ENCODE data around the gene TRAPPC3. TPM values are rescaled to one million over a fixed set of nuclear protein-coding genes. Genes with fewer than 3 reads are reported as not detected.

Gene TRAPPC3
- total RNA-seq, 1 experiment from 2014 or later, result 119 TPM

GRCh38 chr1:36093226-36093625 is 56.1 kb downstream of the TRAPPC3 start:
- no peak overlapping the region for H3K4me2 ChIP-seq (ENCODE audit: low read length)
- POLR2A ChIA-PET (ENCODE audit: unreplicated experiment), result no interaction called here
- H3K9me3 ChIP-seq (ENCODE audit: low read length), result no peaks in the 10 kb centered on the region
- CTCF ChIA-PET, result no interaction called here
- TF ChIP-seq EZH2phosphoT487 (IDR thresholded peaks at IDR 0.05; ENCODE audit: borderline replicate concordance, low read length) (no peak), EZH2 (IDR thresholded peaks at IDR 0.05; ENCODE audit: low read length, unreplicated experiment) (no peak), CTCF (conservative IDR thresholded peaks at IDR 0.05; ENCODE audit: low read depth, low read length) (no peak)
- H2AFZ ChIP-seq (ENCODE audit: low read length), result no peak overlapping the region
- ATAC-seq, result no peak
- H3K9me2 ChIP-seq (replicated peaks; ENCODE audit: low read length), result no peaks in the 10 kb centered on the region
- no TSS peak for BruUV-seq (replicated peaks)
- intact Hi-C loops (cut with micrococcal nuclease), result no loop called here
- no peaks in the 10 kb centered on the region for H3K27me3 ChIP-seq (ENCODE audit: low read length)
- no peak for DNase-seq
- H3K4me1 ChIP-seq (ENCODE audit: insufficient read depth, low read length), result peaks cover 12% of the 10 kb centered on the region; the same call in 1 of the 2 replicates
- peaks cover 28% of the 10 kb centered on the region for H3K79me2 ChIP-seq (ENCODE audit: low read length)
- no peak overlapping the region for H3K27ac ChIP-seq (ENCODE audit: low read length)
- peaks cover 33% of the 10 kb centered on the region; the same call in 1 of the 2 replicates for H3K36me3 ChIP-seq (ENCODE audit: low read depth, low read length)
- no peaks in the 10 kb centered on the region for H4K20me1 ChIP-seq (ENCODE audit: low read length)
- no peak overlapping the region for H3K9ac ChIP-seq (ENCODE audit: low read length)
- H3K4me3 ChIP-seq (ENCODE audit: low read length), result no peak overlapping the region
- H3F3A ChIP-seq (ENCODE audit: low read length, unreplicated experiment), result no peaks in the 10 kb centered on the region

- ChIA-PET CTCF (no interaction called here), POLR2A (ENCODE audit: unreplicated experiment) (no interaction called here)
- no peaks in the 10 kb centered on the region for H3K9me2 ChIP-seq (replicated peaks; ENCODE audit: low read length)
- no peaks in the 10 kb centered on the region for H4K20me1 ChIP-seq (ENCODE audit: low read length)
- no peak overlapping the region for H2AFZ ChIP-seq (ENCODE audit: low read length)
- DNase-seq (no peak), ATAC-seq (no peak)
- peaks cover 13% of the 10 kb centered on the region; the same call in 1 of the 2 replicates for H3K4me1 ChIP-seq (ENCODE audit: insufficient read depth, low read length)
- no peak overlapping the region for H3K9ac ChIP-seq (ENCODE audit: low read length)
- no peak overlapping the region for H3K27ac ChIP-seq (ENCODE audit: low read length)
- no peak for TF ChIP-seq EZH2phosphoT487 (IDR thresholded peaks at IDR 0.05; ENCODE audit: borderline replicate concordance, low read length)
- no peak for TF ChIP-seq EZH2 (IDR thresholded peaks at IDR 0.05; ENCODE audit: low read length, unreplicated experiment)
- TF ChIP-seq CTCF (conservative IDR thresholded peaks at IDR 0.05; ENCODE audit: low read depth, low read length), result no peak
- peaks cover 28% of the 10 kb centered on the region for H3K79me2 ChIP-seq (ENCODE audit: low read length)
- no peaks in the 10 kb centered on the region for H3F3A ChIP-seq (ENCODE audit: low read length, unreplicated experiment)
- H3K9me3 ChIP-seq (ENCODE audit: low read length), result no peaks in the 10 kb centered on the region
- H3K36me3 ChIP-seq (ENCODE audit: low read depth, low read length), result peaks cover 33% of the 10 kb centered on the region; the same call in 1 of the 2 replicates
- intact Hi-C loops (cut with micrococcal nuclease), result no loop called here
- no peak overlapping the region for H3K4me2 ChIP-seq (ENCODE audit: low read length)
- no peak overlapping the region for H3K4me3 ChIP-seq (ENCODE audit: low read length)
- BruUV-seq (replicated peaks), result no TSS peak
- H3K27me3 ChIP-seq (ENCODE audit: low read length), result no peaks in the 10 kb centered on the region
These were observed 56.5 kb downstream of the TRAPPC3 start for GRCh38 chr1:36092798-36093185.

GRCh38 chr1:36092166-36092797 is 57.0 kb downstream of the TRAPPC3 start:
- Histone ChIP-seq H3K4me1 (ENCODE audit: insufficient read depth, low read length) (peaks cover 13% of the 10 kb centered on the region; the same call in 1 of the 2 replicates), H3K9me3 (ENCODE audit: low read length) (no peaks in the 10 kb centered on the region), H3F3A (ENCODE audit: low read length, unreplicated experiment) (no peaks in the 10 kb centered on the region), H3K36me3 (ENCODE audit: low read depth, low read length) (peaks cover 33% of the 10 kb centered on the region; the same call in 1 of the 2 replicates), H3K27ac (ENCODE audit: low read length) (no peak overlapping the region), H2AFZ (ENCODE audit: low read length) (no peak overlapping the region), H3K9me2 (replicated peaks; ENCODE audit: low read length) (no peaks in the 10 kb centered on the region), H3K4me3 (ENCODE audit: low read length) (no peak overlapping the region), H3K79me2 (ENCODE audit: low read length) (peaks cover 28% of the 10 kb centered on the region), H3K27me3 (ENCODE audit: low read length) (no peaks in the 10 kb centered on the region), H4K20me1 (ENCODE audit: low read length) (no peaks in the 10 kb centered on the region), H3K9ac (ENCODE audit: low read length) (no peak overlapping the region), H3K4me2 (ENCODE audit: low read length) (no peak overlapping the region)
- intact Hi-C loops (cut with micrococcal nuclease), result no loop called here
- CTCF ChIA-PET, result no interaction called here
- no peak for DNase-seq
- BruUV-seq (replicated peaks), result no TSS peak
- no peak for ATAC-seq
- TF ChIP-seq CTCF (conservative IDR thresholded peaks at IDR 0.05; ENCODE audit: low read depth, low read length) (no peak), EZH2phosphoT487 (IDR thresholded peaks at IDR 0.05; ENCODE audit: borderline replicate concordance, low read length) (no peak), EZH2 (IDR thresholded peaks at IDR 0.05; ENCODE audit: low read length, unreplicated experiment) (no peak)
- POLR2A ChIA-PET (ENCODE audit: unreplicated experiment), result no interaction called here
